ENCODE results near the gene MAP3K2.
"Not testable (repeated sequence)": the region's sequence is repeated elsewhere in the genome, so short reads cannot be mapped to it uniquely, and the experiment has no call there.

- TF ChIP-seq CTCF (conservative IDR thresholded peaks at IDR 0.05; ENCODE audit: low read depth, low read length); EZH2 (IDR thresholded peaks at IDR 0.05; ENCODE audit: borderline replicate concordance, low read depth, low read length, poor library complexity, severe bottlenecking): not testable (repeated sequence)
Observed at GRCh38 chr2:127353873-127354676, 33.7 kb downstream of the MAP3K2 start.

Measured in A673 (cell line).